Measurements from ENCODE around the gene KCNJ6.

KCNJ6 gene

GRCh38 chr21:37711836-37712568 is 204.3 kb downstream of the KCNJ6 start:
- FAIRE-seq: no peak

GRCh38 chr21:37711286-37711829 is 204.9 kb downstream of the KCNJ6 start:
- FAIRE-seq: no peak

GRCh38 chr21:37710546-37711285 is 205.5 kb downstream of the KCNJ6 start:
- FAIRE-seq: no peak

GRCh38 chr21:37704751-37705150 is 211.5 kb downstream of the KCNJ6 start:
- no peak for FAIRE-seq

GRCh38 chr21:37702241-37702640 is 214.0 kb downstream of the KCNJ6 start:
- no peak for FAIRE-seq

- no peak for FAIRE-seq
These were observed 215.5 kb downstream of the KCNJ6 start for GRCh38 chr21:37700641-37701202.

- FAIRE-seq: no peak
These were observed 217.1 kb downstream of the KCNJ6 start for GRCh38 chr21:37699024-37699775.

- FAIRE-seq: no peak
These were observed 219.3 kb downstream of the KCNJ6 start for GRCh38 chr21:37696936-37697335.

GRCh38 chr21:37695111-37695510 is 221.1 kb downstream of the KCNJ6 start:
- FAIRE-seq: no peak

- no peak for FAIRE-seq
These were observed 227.2 kb downstream of the KCNJ6 start for GRCh38 chr21:37688952-37689659.

- no peak for FAIRE-seq
These were observed 229.1 kb downstream of the KCNJ6 start for GRCh38 chr21:37686991-37687810.

- FAIRE-seq: no peak
These were observed 231.7 kb downstream of the KCNJ6 start for GRCh38 chr21:37684547-37684946.

GRCh38 chr21:37684115-37684493 is 232.2 kb downstream of the KCNJ6 start:
- no peak for FAIRE-seq

- no peak for FAIRE-seq
These were observed 232.7 kb downstream of the KCNJ6 start for GRCh38 chr21:37683396-37684114.

GRCh38 chr21:37682966-37683365 is 233.3 kb downstream of the KCNJ6 start:
- FAIRE-seq: no peak

GRCh38 chr21:37677006-37677405 is 239.3 kb downstream of the KCNJ6 start:
- FAIRE-seq: no peak

- FAIRE-seq: no peak
These were observed 241.0 kb downstream of the KCNJ6 start for GRCh38 chr21:37675202-37675801.

- no peak for FAIRE-seq
These were observed 242.3 kb downstream of the KCNJ6 start for GRCh38 chr21:37673801-37674575.

GRCh38 chr21:37671381-37671780 is 244.9 kb downstream of the KCNJ6 start:
- no peak for FAIRE-seq

All from colon (tissue), 2 donors.